GM18505 (cell line): ENCODE measurements around the gene AP3S1.
A peak's percentile ranks its signal among the peaks of the same experiment; 100 is the strongest.
"Not testable (repeated sequence)": the region's sequence is repeated elsewhere in the genome, so short reads cannot be mapped to it uniquely, and the experiment has no call there.

Experiments
- ATAC-seq: cut with Tn5 transposase; IDR thresholded peaks from one replicate; pipeline ENCODE4 v1.9.1; 2021; ENCODE audit not compliant: unreplicated experiment
- POLR2A ChIP-seq: IDR thresholded peaks from 4 replicates; pipeline ENCODE4 v1.6.1; 2011; ENCODE audit warnings: borderline replicate concordance; ENCODE audit not compliant: insufficient read depth, insufficient read length; ENCODE audit errors: extremely low read depth

AP3S1 gene

GRCh38 chr5:115841382-115842088 is at the start of gene AP3S1, which contains the start of gene ATG12:
AP3S1 (plus strand) TSS chr5:115841935; CDS start chr5:115842038, 103 bp downstream.
ATG12 (minus strand) TSS chr5:115841565; CDS start chr5:115841552, 13 bp downstream.
- peak; percentile 95 for TF ChIP-seq POLR2A
- ATAC-seq: peak; percentile 82

DNA sequence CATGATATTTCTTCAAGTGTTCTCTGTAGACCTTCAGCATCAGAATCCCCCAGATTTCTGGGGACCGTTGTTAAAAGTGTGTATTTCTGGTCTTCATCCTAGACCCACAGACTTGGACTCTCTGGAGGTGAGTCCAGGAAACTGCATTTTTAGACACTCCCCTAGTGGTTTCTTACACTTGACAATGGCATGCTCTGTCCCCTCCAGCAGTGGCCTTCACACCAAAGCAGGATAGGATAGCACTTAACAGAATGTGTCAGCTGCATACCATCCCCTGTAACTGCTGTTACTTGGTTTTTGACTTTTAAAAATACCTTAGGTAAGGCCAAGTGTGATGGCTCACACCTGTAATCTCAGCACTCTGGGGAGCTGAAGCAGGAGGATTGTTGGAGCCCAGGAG is 46.0 kb upstream of the AP3S1 start:
- ATAC-seq: no peak
- TF ChIP-seq POLR2A: no peak

DNA sequence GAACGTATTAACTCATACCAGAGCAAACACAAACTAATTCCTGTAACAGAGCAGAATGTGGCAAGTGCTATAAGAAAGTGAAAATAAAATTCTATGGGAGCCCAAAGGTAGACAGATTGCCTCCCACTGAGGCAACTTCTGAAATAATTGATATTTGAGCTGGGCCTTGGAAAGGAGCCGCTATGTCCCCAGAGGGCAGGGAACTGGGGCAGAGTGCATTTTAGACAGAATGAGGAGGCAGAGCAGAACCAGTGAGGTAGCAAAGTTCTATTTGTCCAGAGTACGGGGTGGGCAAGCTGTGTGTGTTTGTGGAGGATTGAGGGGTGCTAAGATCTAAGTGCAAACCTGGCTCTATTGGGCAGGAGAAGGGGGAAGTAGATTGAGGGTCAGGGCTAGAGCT is 45.1 kb upstream of the AP3S1 start:
- TF ChIP-seq POLR2A: no peak
- no peak for ATAC-seq

- no peak for TF ChIP-seq POLR2A
Measured at GRCh38 chr5:115798252-115798651, 43.5 kb upstream of the AP3S1 start.

GRCh38 chr5:115800108-115800507 is 41.6 kb upstream of the AP3S1 start:
- no peak for ATAC-seq
- no peak for TF ChIP-seq POLR2A

More at GRCh38 chr5:115798252-115798651, 43.5 kb upstream of the AP3S1 start:
- ATAC-seq: no peak

GRCh38 chr5:115801152-115801551 is 40.6 kb upstream of the AP3S1 start:
- no peak for TF ChIP-seq POLR2A
- ATAC-seq: no peak

DNA sequence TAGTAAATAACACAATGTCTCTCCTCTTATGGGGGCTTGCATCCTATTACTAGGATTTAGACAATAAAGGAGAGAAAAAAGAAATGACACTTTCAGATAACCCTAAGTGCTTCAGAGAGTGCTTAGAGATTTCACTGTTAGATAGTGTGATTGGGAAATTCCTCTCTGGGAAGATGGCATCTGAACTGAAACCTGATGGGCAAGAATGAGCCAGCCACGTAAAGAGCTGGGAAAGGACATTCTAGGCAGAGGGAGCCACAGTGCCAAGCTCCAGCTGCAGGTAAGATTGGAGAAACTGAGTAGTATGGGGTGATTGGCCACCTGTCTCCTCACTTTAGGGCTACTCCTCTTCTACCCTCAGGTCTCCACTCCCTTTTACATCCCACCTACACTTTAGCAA is 39.8 kb upstream of the AP3S1 start:
- ATAC-seq: no peak
- TF ChIP-seq POLR2A: no peak

- ATAC-seq: no peak
- TF ChIP-seq POLR2A: no peak
Measured at GRCh38 chr5:115806986-115807653, 34.6 kb upstream of the AP3S1 start.

DNA sequence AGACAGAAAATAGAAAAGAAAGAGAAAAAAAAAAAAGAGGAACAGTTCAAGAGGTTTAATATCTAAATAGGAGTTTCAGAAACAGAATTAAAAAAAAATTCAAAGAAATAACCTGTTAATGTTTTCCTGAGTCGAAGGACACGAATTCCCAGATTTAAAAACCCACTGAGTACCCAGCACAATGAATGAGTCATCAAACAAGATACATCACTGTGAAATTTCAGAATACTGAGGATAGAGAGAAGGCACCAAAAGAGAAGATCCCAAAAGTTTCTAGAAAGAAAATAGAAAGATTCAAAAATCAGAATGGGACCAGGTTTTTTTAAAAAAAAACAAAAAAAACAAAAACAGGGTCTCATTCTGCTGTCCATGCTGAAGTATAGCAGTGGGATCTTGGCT is 34.1 kb upstream of the AP3S1 start:
- TF ChIP-seq POLR2A: no peak
- no peak for ATAC-seq

DNA sequence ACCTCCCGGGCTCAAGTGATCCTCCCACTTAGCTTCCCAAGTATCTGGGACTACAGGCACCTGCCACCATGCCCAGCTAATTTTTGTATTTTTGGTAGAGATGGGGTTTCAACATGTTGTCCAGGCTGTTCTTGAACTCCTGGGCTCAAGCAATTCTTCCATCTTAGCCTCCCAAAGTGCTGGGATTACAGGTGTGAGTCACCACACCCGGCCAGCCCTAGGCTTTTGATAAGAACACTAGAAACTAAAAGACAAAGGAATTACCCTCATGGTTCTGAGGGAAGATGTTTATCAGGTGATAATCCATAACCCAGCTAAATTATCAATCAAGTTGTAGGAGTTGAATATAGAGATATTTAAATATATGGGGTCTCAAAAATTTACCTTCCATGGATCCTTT is 33.7 kb upstream of the AP3S1 start:
- ATAC-seq: not testable (repeated sequence)

- no peak for TF ChIP-seq POLR2A
- ATAC-seq: no peak
Measured at GRCh38 chr5:115809946-115810345, 31.8 kb upstream of the AP3S1 start.

DNA sequence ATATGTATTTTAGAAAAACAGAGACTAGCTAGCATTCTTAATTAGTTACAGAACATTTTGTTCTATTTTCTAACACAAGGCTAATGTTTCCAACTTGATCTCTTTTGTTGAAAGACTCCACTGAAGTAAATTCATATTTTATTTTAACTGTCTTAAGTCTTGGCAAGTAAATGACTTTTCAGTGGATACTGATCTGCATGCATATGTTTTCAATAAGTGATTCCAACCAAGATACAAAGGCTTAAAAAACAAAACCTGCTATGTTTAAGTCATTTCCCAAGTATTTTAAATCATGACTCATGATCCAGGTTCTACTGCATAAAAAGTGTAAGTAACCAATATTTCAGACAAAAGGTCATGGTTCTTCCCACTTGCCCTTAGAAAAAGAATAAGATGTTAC is 31.0 kb upstream of the AP3S1 start:
- TF ChIP-seq POLR2A: no peak
- no peak for ATAC-seq

DNA sequence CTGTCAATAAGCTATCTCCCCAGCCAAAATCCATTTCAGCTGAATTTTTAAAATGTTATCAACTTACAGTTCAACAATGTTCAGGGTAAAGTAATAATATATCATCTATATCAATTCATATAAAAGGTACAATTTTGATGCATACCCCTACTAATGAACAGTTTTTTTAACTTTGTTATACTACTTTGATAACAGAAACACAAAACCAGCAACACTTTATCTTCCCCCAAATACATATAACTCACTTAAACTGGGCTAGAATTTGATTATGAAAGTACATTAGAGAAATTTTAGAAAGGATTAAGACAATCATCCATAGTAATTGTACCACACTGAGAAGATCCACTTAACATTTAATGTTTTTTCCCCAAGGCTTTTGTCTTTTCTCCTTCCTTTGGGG is 30.3 kb upstream of the AP3S1 start:
- no peak for ATAC-seq
- no peak for TF ChIP-seq POLR2A

DNA sequence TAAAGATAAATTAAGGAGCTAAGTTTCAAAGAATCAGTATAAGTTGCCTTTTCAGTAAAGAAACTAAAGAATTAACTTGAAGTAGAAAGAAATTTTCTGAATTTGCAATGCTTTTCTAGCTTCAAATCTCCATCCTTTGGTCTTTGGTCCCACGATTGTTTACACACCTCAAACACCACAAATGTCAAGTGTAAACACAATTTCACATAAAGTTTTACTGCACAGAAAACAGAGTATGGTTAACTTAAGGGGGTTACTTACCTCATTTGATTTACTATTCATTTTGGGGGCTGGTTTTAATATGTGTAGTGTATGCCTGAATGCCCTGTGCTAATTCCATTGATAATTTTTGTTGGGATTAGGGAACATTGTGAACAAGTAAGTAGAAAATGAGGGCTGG is 29.4 kb upstream of the AP3S1 start:
- no peak for TF ChIP-seq POLR2A
- ATAC-seq: no peak
